ENCODE results near the gene PNP.
"Not testable (repeated sequence)": the region's sequence is repeated elsewhere in the genome, so short reads cannot be mapped to it uniquely, and the experiment has no call there.

Gene PNP

GRCh38 chr14:20492486-20492885 is 23.3 kb downstream of the PNP start:
- no peak for DNase-seq

- peak; percentile 40 for DNase-seq
Measured at GRCh38 chr14:20493634-20494033, 24.4 kb downstream of the PNP start.

- DNase-seq, result no peak
Measured at GRCh38 chr14:20494935-20495766, 25.9 kb downstream of the PNP start.

- no peak for DNase-seq
Measured at GRCh38 chr14:20498622-20499021, 29.4 kb downstream of the PNP start.

GRCh38 chr14:20499108-20499507 is 29.9 kb downstream of the PNP start:
- no peak for DNase-seq

GRCh38 chr14:20499881-20500280 is 30.7 kb downstream of the PNP start:
- no peak for DNase-seq

GRCh38 chr14:20501346-20501745 is 32.1 kb downstream of the PNP start:
- no peak for DNase-seq

GRCh38 chr14:20503898-20504297 is 34.7 kb downstream of the PNP start:
- no peak for DNase-seq

GRCh38 chr14:20506276-20506675 is 37.1 kb downstream of the PNP start:
- DNase-seq, result not testable (repeated sequence)

GRCh38 chr14:20506752-20507151 is 37.5 kb downstream of the PNP start:
- DNase-seq, result not testable (repeated sequence)

GRCh38 chr14:20507537-20507936 is 38.3 kb downstream of the PNP start:
- not testable (repeated sequence) for DNase-seq

GRCh38 chr14:20508367-20508766 is 39.2 kb downstream of the PNP start:
- no peak for DNase-seq

GRCh38 chr14:20512177-20512905 is 43.1 kb downstream of the PNP start:
- DNase-seq, result no peak

GRCh38 chr14:20515846-20516245 is 46.6 kb downstream of the PNP start:
- DNase-seq, result no peak

- no peak for DNase-seq
Measured at GRCh38 chr14:20516921-20517320, 47.7 kb downstream of the PNP start.

GRCh38 chr14:20522332-20522731 is 53.1 kb downstream of the PNP start:
- no peak for DNase-seq

GRCh38 chr14:20524027-20524426 is 54.8 kb downstream of the PNP start:
- DNase-seq, result no peak

Measured in hematopoietic multipotent progenitor cell treated with erythropoietin and hydrocortisone succinate and interleukin-3 and kit ligand, for 8 days (in vitro differentiated cells).